Sigmoid colon (tissue), 4 donors: ENCODE results near the gene LACTBL1.

Experiments used
- POLR2A ChIP-seq, 2 donors: fragments of 450-650 bp; IDR thresholded peaks; one replicate each; pipeline ENCODE4 v1.6.1; 2016; ENCODE audit warnings: antibody characterized with exemption in 2 of 2, mild to moderate bottlenecking in 2 of 2, moderate library complexity in 2 of 2
- POLR2AphosphoS5 ChIP-seq, 4 donors: sonication (generic); formaldehyde crosslinking; IDR thresholded peaks; one replicate each; pipeline ENCODE4 v1.6.1; 2017; ENCODE audit warnings: antibody characterized with exemption in 4 of 4
- TF ChIP-seq, protein P1 (sequence below), 4 experiments: fragments of 450-650 bp in 3 of 4; fragments of 200-600 bp in 1 of 4; IDR thresholded peaks; one replicate each; pipeline ENCODE4 v1.5.1; 2016 to 2019; ENCODE audit warnings: antibody characterized with exemption in 4 of 4, mild to moderate bottlenecking in 3 of 4, moderate library complexity in 2 of 4

DNA sequence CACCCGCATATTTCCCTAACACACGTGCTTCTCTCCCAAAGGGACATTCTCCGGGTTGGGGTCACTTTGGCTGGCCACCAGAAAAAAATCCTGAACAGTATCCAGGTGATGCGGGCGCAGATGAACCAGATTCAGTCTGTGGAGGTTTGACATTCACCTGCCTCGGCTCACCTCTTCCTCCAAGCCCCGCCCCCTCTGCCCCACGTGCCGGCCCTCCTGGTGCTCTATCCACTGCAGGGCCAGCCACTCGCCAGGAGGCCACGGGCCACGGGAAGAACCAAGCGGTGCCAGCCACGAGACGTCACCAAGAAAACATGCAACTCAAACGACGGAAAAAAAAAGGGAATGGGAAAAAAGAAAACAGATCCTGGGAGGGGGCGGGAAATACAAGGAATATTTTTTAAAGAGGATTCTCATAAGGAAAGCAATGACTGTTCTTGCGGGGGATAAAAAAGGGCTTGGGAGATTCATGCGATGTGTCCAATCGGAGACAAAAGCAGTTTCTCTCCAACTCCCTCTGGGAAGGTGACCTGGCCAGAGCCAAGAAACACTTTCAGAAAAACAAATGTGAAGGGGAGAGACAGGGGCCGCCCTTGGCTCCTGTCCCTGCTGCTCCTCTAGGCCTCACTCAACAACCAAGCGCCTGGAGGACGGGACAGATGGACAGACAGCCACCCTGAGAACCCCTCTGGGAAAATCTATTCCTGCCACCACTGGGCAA is 59.1 kb downstream of the LACTBL1 start:
- TF ChIP-seq, protein P1, sequence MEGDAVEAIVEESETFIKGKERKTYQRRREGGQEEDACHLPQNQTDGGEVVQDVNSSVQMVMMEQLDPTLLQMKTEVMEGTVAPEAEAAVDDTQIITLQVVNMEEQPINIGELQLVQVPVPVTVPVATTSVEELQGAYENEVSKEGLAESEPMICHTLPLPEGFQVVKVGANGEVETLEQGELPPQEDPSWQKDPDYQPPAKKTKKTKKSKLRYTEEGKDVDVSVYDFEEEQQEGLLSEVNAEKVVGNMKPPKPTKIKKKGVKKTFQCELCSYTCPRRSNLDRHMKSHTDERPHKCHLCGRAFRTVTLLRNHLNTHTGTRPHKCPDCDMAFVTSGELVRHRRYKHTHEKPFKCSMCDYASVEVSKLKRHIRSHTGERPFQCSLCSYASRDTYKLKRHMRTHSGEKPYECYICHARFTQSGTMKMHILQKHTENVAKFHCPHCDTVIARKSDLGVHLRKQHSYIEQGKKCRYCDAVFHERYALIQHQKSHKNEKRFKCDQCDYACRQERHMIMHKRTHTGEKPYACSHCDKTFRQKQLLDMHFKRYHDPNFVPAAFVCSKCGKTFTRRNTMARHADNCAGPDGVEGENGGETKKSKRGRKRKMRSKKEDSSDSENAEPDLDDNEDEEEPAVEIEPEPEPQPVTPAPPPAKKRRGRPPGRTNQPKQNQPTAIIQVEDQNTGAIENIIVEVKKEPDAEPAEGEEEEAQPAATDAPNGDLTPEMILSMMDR (IDR thresholded peaks at IDR 0.05): no peak
- TF ChIP-seq POLR2AphosphoS5 (IDR thresholded peaks at IDR 0.05): no peak
- no peak for TF ChIP-seq POLR2A (IDR thresholded peaks at IDR 0.05)
